ENCODE data around the gene CLDN10. TPM values are rescaled to one million over a fixed set of nuclear protein-coding genes. Genes with fewer than 3 reads are reported as not detected.

CLDN10 gene
- total RNA-seq, 1 experiment from 2014 or later: not detected

GRCh38 chr13:95541308-95541707, 11.2 kb upstream of the CLDN10 start:
- H3K27ac ChIP-seq (ENCODE audit: low read length): no peak overlapping the region
- no peak overlapping the region for H2AFZ ChIP-seq (ENCODE audit: low read length)
- DNase-seq (no peak), ATAC-seq (no peak)
- no peaks in the 10 kb centered on the region for H3K79me2 ChIP-seq (ENCODE audit: low read length)
- peaks cover 2% of the 10 kb centered on the region for H3K4me1 ChIP-seq (ENCODE audit: insufficient read depth, low read length)
- no peak overlapping the region for H3K4me2 ChIP-seq (ENCODE audit: low read length)
- H3K36me3 ChIP-seq (ENCODE audit: low read depth, low read length): no peaks in the 10 kb centered on the region
- BruUV-seq (replicated peaks): no TSS peak
- intact Hi-C loops (cut with micrococcal nuclease): no loop called here
- no peak overlapping the region for H3K9ac ChIP-seq (ENCODE audit: low read length)
- H4K20me1 ChIP-seq (ENCODE audit: low read length): no peaks in the 10 kb centered on the region
- H3K27me3 ChIP-seq (ENCODE audit: low read length): no peaks in the 10 kb centered on the region
- H3F3A ChIP-seq (ENCODE audit: low read length, unreplicated experiment): no peaks in the 10 kb centered on the region
- no peaks in the 10 kb centered on the region for H3K9me3 ChIP-seq (ENCODE audit: low read length)
- no peaks in the 10 kb centered on the region for H3K9me2 ChIP-seq (replicated peaks; ENCODE audit: low read length)
- TF ChIP-seq CTCF (conservative IDR thresholded peaks at IDR 0.05; ENCODE audit: low read depth, low read length): no peak
- TF ChIP-seq EZH2 (IDR thresholded peaks at IDR 0.05; ENCODE audit: low read length, unreplicated experiment): no peak
- ChIA-PET CTCF (no interaction called here), POLR2A (ENCODE audit: unreplicated experiment) (no interaction called here)
- H3K4me3 ChIP-seq (ENCODE audit: low read length): no peak overlapping the region

- H3K4me3 ChIP-seq (ENCODE audit: low read length): no peak overlapping the region
- no peaks in the 10 kb centered on the region for H3K9me3 ChIP-seq (ENCODE audit: low read length)
- no peaks in the 10 kb centered on the region for H3K79me2 ChIP-seq (ENCODE audit: low read length)
- H2AFZ ChIP-seq (ENCODE audit: low read length): no peak overlapping the region
- no peaks in the 10 kb centered on the region for H4K20me1 ChIP-seq (ENCODE audit: low read length)
- intact Hi-C loops (cut with micrococcal nuclease): no loop called here
- no peaks in the 10 kb centered on the region for H3K36me3 ChIP-seq (ENCODE audit: low read depth, low read length)
- ChIA-PET CTCF (no interaction called here), POLR2A (ENCODE audit: unreplicated experiment) (no interaction called here)
- H3K4me1 ChIP-seq (ENCODE audit: insufficient read depth, low read length): no peaks in the 10 kb centered on the region
- no peak overlapping the region for H3K4me2 ChIP-seq (ENCODE audit: low read length)
- BruUV-seq (replicated peaks): no TSS peak
- no peaks in the 10 kb centered on the region for H3F3A ChIP-seq (ENCODE audit: low read length, unreplicated experiment)
- H3K9me2 ChIP-seq (replicated peaks; ENCODE audit: low read length): no peaks in the 10 kb centered on the region
- no peaks in the 10 kb centered on the region for H3K27me3 ChIP-seq (ENCODE audit: low read length)
- no peak for ATAC-seq
- H3K27ac ChIP-seq (ENCODE audit: low read length): no peak overlapping the region
- no peak overlapping the region for H3K9ac ChIP-seq (ENCODE audit: low read length)
- no peak for DNase-seq
- no peak for TF ChIP-seq CTCF (conservative IDR thresholded peaks at IDR 0.05; ENCODE audit: low read depth, low read length)
- TF ChIP-seq EZH2 (IDR thresholded peaks at IDR 0.05; ENCODE audit: low read length, unreplicated experiment): no peak
- no peak for TF ChIP-seq EZH2phosphoT487 (IDR thresholded peaks at IDR 0.05; ENCODE audit: borderline replicate concordance, low read length)
Measured at GRCh38 chr13:95541911-95542474, 10.5 kb upstream of the CLDN10 start.

DNA sequence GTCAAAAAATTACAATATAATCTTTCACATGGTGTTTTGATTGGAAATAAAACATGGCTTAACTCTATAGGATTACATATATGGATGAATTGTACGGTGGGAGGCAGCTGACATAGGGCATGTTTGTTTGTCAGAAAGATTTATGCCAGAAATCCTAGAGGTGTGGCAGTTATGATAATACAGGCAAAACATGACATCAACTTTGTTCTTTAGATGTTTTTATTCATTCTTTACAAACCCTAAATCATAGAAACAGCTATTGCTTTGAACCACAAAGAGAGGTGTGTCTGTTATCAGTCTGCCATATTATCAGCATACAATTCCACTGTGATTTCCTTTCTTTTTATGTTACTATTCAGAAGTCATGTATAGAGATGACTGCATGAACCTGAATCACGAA, 8.2 kb upstream of the CLDN10 start:
- H3K4me1 ChIP-seq (ENCODE audit: insufficient read depth, low read length): no peaks in the 10 kb centered on the region
- intact Hi-C loops (cut with micrococcal nuclease): no loop called here
- DNase-seq (no peak), ATAC-seq (no peak)
- no peaks in the 10 kb centered on the region for H3K9me2 ChIP-seq (replicated peaks; ENCODE audit: low read length)
- H3K9ac ChIP-seq (ENCODE audit: low read length): no peak overlapping the region
- no peaks in the 10 kb centered on the region for H3K36me3 ChIP-seq (ENCODE audit: low read depth, low read length)
- CTCF ChIA-PET: no interaction called here
- H3K79me2 ChIP-seq (ENCODE audit: low read length): no peaks in the 10 kb centered on the region
- H3K9me3 ChIP-seq (ENCODE audit: low read length): no peaks in the 10 kb centered on the region
- H3K27me3 ChIP-seq (ENCODE audit: low read length): no peaks in the 10 kb centered on the region
- no peaks in the 10 kb centered on the region for H3F3A ChIP-seq (ENCODE audit: low read length, unreplicated experiment)
- no peak overlapping the region for H3K27ac ChIP-seq (ENCODE audit: low read length)
- TF ChIP-seq EZH2 (IDR thresholded peaks at IDR 0.05; ENCODE audit: low read length, unreplicated experiment): no peak
- TF ChIP-seq EZH2phosphoT487 (IDR thresholded peaks at IDR 0.05; ENCODE audit: borderline replicate concordance, low read length): no peak
- no peak for TF ChIP-seq CTCF (conservative IDR thresholded peaks at IDR 0.05; ENCODE audit: low read depth, low read length)
- BruUV-seq (replicated peaks): no TSS peak
- no peak overlapping the region for H3K4me3 ChIP-seq (ENCODE audit: low read length)
- H4K20me1 ChIP-seq (ENCODE audit: low read length): no peaks in the 10 kb centered on the region
- no peak overlapping the region for H2AFZ ChIP-seq (ENCODE audit: low read length)
- POLR2A ChIA-PET (ENCODE audit: unreplicated experiment): no interaction called here
- no peak overlapping the region for H3K4me2 ChIP-seq (ENCODE audit: low read length)

All from PC-3 (cell line).